IPS-NIHi7 (cell line): ENCODE measurements around the gene RIPOR3.
"Not testable (repeated sequence)": the region's sequence is repeated elsewhere in the genome, so short reads cannot be mapped to it uniquely, and the experiment has no call there.

ENCODE experiments used
- DNase-seq: peaks from one replicate; pipeline ENCODE4 v3.0.0; 2012; ENCODE audit warnings: mixed read lengths; ENCODE audit errors: extremely low spot score

RIPOR3 gene

GRCh38 chr20:50680105-50680960 lies 11.0 kb downstream of the RIPOR3 start:
- DNase-seq = no peak

GRCh38 chr20:50679753-50680104 lies 11.6 kb downstream of the RIPOR3 start:
- no peak for DNase-seq

- DNase-seq = no peak
Observed at GRCh38 chr20:50678169-50678898, 13.0 kb downstream of the RIPOR3 start.

GRCh38 chr20:50676858-50677257 lies 14.5 kb downstream of the RIPOR3 start:
- no peak for DNase-seq

GRCh38 chr20:50676377-50676731 lies 15.0 kb downstream of the RIPOR3 start:
- not testable (repeated sequence) for DNase-seq

- DNase-seq = no peak
Observed at GRCh38 chr20:50675671-50676376, 15.5 kb downstream of the RIPOR3 start.

- DNase-seq = no peak
Observed at GRCh38 chr20:50674138-50674825, 17.1 kb downstream of the RIPOR3 start.

- no peak for DNase-seq
Observed at GRCh38 chr20:50673466-50674137, 17.7 kb downstream of the RIPOR3 start.

GRCh38 chr20:50673146-50673465 lies 18.2 kb downstream of the RIPOR3 start:
- no peak for DNase-seq

- no peak for DNase-seq
Observed at GRCh38 chr20:50672400-50673145, 18.8 kb downstream of the RIPOR3 start.

GRCh38 chr20:50671626-50672025 lies 19.7 kb downstream of the RIPOR3 start:
- no peak for DNase-seq

- not testable (repeated sequence) for DNase-seq
Observed at GRCh38 chr20:50671010-50671409, 20.3 kb downstream of the RIPOR3 start.

- no peak for DNase-seq
Observed at GRCh38 chr20:50670126-50670862, 21.0 kb downstream of the RIPOR3 start.

- no peak for DNase-seq
Observed at GRCh38 chr20:50668798-50669197, 22.5 kb downstream of the RIPOR3 start.

- DNase-seq = no peak
Observed at GRCh38 chr20:50668326-50668725, 23.0 kb downstream of the RIPOR3 start.

- DNase-seq = no peak
Observed at GRCh38 chr20:50666709-50667298, 24.5 kb downstream of the RIPOR3 start.

GRCh38 chr20:50664254-50664653 lies 27.1 kb downstream of the RIPOR3 start:
- DNase-seq = no peak

- DNase-seq = no peak
Observed at GRCh38 chr20:50663095-50663821, 28.1 kb downstream of the RIPOR3 start.
